DND-41 (cell line): ENCODE data around the gene EGR4.

Experiments
- ATAC-seq: fragments of 200-7000 bp; cut with Tn5 transposase; 3 replicates; pipeline ENCODE4 v1.9.1; 2021; ENCODE audit warnings: low read depth; ENCODE audit not compliant: insufficient read depth
- DNase-seq: peaks from one replicate; pipeline ENCODE4 v3.0.0-alpha.2; 2020
- H2AFZ ChIP-seq: 2 replicates; pipeline ENCODE4 v1.6.0; 2012; ENCODE audit warnings: low read depth, low read length
- H3K27ac ChIP-seq: 2 replicates; pipeline ENCODE4 v1.5.1; 2012; ENCODE audit warnings: low read length, inconsistent platforms
- H3K27me3 ChIP-seq: fragments of 200-600 bp; sonication (generic); 2 replicates; pipeline ENCODE4 v1.6.0; 2012; ENCODE audit warnings: low read length, mild to moderate bottlenecking, inconsistent platforms; ENCODE audit not compliant: insufficient read depth, poor library complexity
- H3K36me3 ChIP-seq: 2 replicates; pipeline ENCODE4 v1.5.1; 2012; ENCODE audit warnings: low read length, inconsistent platforms; ENCODE audit not compliant: insufficient read depth
- H3K4me1 ChIP-seq: 2 replicates; pipeline ENCODE4 v1.5.1; 2012; ENCODE audit warnings: mild to moderate bottlenecking, low read length; ENCODE audit not compliant: insufficient read depth
- H3K4me2 ChIP-seq: 2 replicates; pipeline ENCODE4 v1.6.0; 2012; ENCODE audit warnings: mild to moderate bottlenecking, moderate library complexity, low read length, inconsistent platforms; ENCODE audit not compliant: insufficient read depth
- H3K4me3 ChIP-seq, 2 experiments: fragments of 200-600 bp in 1 of 2; shearing (Covaris generic) in 1 of 2; 2 replicates each; pipeline ENCODE4 v1.5.1; 2012 to 2016; ENCODE audit warnings: inconsistent platforms in 2 of 2, low read length in 2 of 2, mild to moderate bottlenecking in 2 of 2, low read depth in 1 of 2, moderate library complexity in 1 of 2
- H3K79me2 ChIP-seq: 2 replicates; pipeline ENCODE4 v1.6.0; 2012; ENCODE audit warnings: low read length, inconsistent platforms; ENCODE audit not compliant: insufficient read depth
- H3K9ac ChIP-seq: 2 replicates; pipeline ENCODE4 v1.6.0; 2012; ENCODE audit warnings: low read depth, mild to moderate bottlenecking, inconsistent platforms, low read length, moderate library complexity
- H3K9me3 ChIP-seq: 2 replicates; pipeline ENCODE4 v1.5.1; 2012; ENCODE audit warnings: low read length, moderate library complexity, mild to moderate bottlenecking, inconsistent platforms; ENCODE audit not compliant: insufficient read depth, severe bottlenecking
- H4K20me1 ChIP-seq: 2 replicates; pipeline ENCODE4 v1.6.0; 2012; ENCODE audit warnings: low read length; ENCODE audit not compliant: insufficient read depth
- EZH2 ChIP-seq: IDR thresholded peaks from 3 replicates; pipeline ENCODE4 v1.6.1; 2012; ENCODE audit warnings: borderline replicate concordance, low read depth, mild to moderate bottlenecking, moderate library complexity, low read length, inconsistent platforms; ENCODE audit not compliant: severe bottlenecking
- TF ChIP-seq, protein P1 (sequence below): IDR thresholded peaks from 2 replicates; pipeline ENCODE4 v1.5.1; 2012; ENCODE audit warnings: borderline replicate concordance, low read length, moderate library complexity, mild to moderate bottlenecking; ENCODE audit not compliant: poor library complexity, severe bottlenecking; ENCODE audit errors: extremely low read depth

The EGR4 gene

DNA sequence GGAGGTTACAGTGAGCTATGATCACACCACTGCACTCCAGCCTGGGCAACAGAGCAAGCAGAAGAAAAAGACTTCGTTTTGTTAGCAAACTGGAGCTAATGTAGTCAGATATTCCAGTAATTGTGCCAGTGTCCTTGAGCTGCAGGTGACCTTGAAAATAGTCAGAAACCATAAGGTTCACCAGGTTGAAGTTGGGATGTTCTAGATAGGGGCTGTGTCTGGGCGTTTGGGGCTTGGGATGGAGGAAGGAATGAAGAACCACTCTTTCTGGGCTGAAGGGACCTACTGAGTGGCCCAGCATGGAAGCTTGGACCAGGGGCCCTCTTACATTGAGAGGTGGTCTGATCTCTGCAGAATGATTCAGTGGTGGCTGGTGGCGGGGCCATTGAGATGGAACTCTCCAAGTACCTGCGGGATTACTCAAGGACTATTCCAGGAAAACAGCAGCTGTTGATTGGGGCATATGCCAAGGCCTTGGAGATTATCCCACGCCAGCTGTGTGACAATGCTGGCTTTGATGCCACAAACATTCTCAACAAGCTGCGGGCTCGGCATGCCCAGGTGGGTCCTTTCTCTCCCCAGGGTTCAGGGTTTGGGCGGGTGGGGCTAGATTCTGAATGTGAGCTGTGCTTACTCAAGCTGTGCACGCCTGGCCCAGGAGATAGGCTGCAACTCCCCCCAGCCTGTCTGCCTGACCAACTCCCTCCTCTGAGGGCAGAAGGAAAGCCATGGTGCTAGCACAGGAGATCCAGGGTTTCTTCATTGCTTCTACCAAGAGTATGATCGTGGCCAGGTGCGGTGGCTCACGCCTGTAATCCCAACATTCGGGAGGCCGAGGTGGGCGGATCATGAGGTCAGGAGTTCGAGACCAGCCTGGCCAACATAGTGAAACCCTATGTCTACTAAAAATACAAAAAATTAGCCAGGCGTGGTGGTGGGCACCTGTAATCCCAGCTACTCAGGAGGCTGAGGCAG is 42.2 kb downstream of the EGR4 start:
- no peak overlapping the region for H3K4me2 ChIP-seq
- H2AFZ ChIP-seq = no peak overlapping the region
- H3K9ac ChIP-seq = no peak overlapping the region
- H3K4me1 ChIP-seq = no peaks in the 10 kb centered on the region
- H3K4me3 ChIP-seq = no peak overlapping the region
- H3K79me2 ChIP-seq = peaks cover 10% of the 10 kb centered on the region; the same call in 1 of the 2 replicates
- H3K27me3 ChIP-seq = no peaks in the 10 kb centered on the region
- ATAC-seq = no peak
- H3K36me3 ChIP-seq = peaks cover 97% of the 10 kb centered on the region
- no peak overlapping the region for H3K27ac ChIP-seq
- TF ChIP-seq, protein P1, sequence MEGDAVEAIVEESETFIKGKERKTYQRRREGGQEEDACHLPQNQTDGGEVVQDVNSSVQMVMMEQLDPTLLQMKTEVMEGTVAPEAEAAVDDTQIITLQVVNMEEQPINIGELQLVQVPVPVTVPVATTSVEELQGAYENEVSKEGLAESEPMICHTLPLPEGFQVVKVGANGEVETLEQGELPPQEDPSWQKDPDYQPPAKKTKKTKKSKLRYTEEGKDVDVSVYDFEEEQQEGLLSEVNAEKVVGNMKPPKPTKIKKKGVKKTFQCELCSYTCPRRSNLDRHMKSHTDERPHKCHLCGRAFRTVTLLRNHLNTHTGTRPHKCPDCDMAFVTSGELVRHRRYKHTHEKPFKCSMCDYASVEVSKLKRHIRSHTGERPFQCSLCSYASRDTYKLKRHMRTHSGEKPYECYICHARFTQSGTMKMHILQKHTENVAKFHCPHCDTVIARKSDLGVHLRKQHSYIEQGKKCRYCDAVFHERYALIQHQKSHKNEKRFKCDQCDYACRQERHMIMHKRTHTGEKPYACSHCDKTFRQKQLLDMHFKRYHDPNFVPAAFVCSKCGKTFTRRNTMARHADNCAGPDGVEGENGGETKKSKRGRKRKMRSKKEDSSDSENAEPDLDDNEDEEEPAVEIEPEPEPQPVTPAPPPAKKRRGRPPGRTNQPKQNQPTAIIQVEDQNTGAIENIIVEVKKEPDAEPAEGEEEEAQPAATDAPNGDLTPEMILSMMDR = no peak
- no peak for TF ChIP-seq EZH2
- no peaks in the 10 kb centered on the region for H3K9me3 ChIP-seq
- no peak for DNase-seq
- peaks cover 55% of the 10 kb centered on the region for H4K20me1 ChIP-seq

DNA sequence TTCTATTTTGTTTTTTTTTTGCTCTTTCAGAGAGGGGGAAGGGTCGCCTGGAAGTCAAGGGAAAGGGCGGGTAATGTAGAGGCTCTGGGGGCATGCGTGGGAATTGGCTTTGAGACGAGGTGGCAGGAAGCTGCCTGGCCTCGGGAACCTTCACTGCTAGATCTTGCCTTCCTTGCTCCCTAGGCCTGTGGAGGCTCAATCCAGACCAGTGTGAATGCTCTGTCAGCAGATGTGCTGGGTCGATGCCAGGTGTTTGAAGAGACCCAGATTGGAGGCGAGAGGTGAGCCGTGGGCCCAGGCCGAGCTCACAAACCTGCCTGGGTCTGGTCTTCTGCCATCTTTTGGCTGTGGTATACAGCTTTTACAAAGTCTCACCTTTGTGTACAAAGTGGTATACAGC is 43.7 kb downstream of the EGR4 start:
- peaks cover 23% of the 10 kb centered on the region; the same call in 1 of the 2 replicates for H3K79me2 ChIP-seq
- no peak for ATAC-seq
- no peak overlapping the region for H3K4me2 ChIP-seq
- DNase-seq = no peak
- no peak overlapping the region for H3K27ac ChIP-seq
- no peaks in the 10 kb centered on the region for H3K9me3 ChIP-seq
- peaks cover 97% of the 10 kb centered on the region for H3K36me3 ChIP-seq
- H3K4me3 ChIP-seq = no peak overlapping the region
- no peak overlapping the region for H3K9ac ChIP-seq
- peaks cover 56% of the 10 kb centered on the region for H4K20me1 ChIP-seq
- H3K4me1 ChIP-seq = no peaks in the 10 kb centered on the region
- no peak overlapping the region for H2AFZ ChIP-seq
- TF ChIP-seq, protein P1 = no peak
- TF ChIP-seq EZH2 = no peak
- no peaks in the 10 kb centered on the region for H3K27me3 ChIP-seq

DNA sequence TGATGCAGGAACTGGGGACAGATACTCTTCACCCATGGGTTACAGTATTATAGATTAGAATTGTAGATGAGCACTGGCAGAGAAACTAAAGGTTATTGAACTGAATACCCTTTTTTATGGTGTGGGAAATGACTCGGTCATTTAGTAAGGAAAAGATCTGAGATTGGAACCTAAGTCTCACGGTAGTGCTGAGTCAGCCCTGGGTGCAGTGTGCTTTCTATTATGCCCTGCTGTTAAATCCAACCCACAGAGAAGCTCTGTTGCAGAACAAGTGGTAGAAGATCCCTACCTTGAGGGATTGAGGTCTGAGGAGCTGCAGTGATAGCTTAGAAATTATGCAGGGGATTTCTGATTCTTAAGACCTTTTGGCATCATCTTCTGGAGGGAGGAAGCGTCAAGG is 46.5 kb downstream of the EGR4 start:
- H3K36me3 ChIP-seq = peaks cover 95% of the 10 kb centered on the region
- ATAC-seq = no peak
- H3K9ac ChIP-seq = no peak overlapping the region
- peaks cover 48% of the 10 kb centered on the region for H3K79me2 ChIP-seq
- no peak overlapping the region for H2AFZ ChIP-seq
- peaks cover 67% of the 10 kb centered on the region for H4K20me1 ChIP-seq
- no peaks in the 10 kb centered on the region for H3K4me1 ChIP-seq
- no peaks in the 10 kb centered on the region for H3K27me3 ChIP-seq
- no peak for DNase-seq
- no peak overlapping the region for H3K4me2 ChIP-seq
- H3K27ac ChIP-seq = no peak overlapping the region
- no peak for TF ChIP-seq EZH2
- TF ChIP-seq, protein P1 = no peak
- H3K9me3 ChIP-seq = no peaks in the 10 kb centered on the region
- H3K4me3 ChIP-seq = no peak overlapping the region
